COLO829 (cell line): ENCODE data around the gene ESPN.
A peak's percentile ranks its signal among the peaks of the same experiment; 100 is the strongest.
"Not testable (repeated sequence)": the region's sequence is repeated elsewhere in the genome, so short reads cannot be mapped to it uniquely, and the experiment has no call there.

ENCODE experiments used
- DNase-seq: peaks from one replicate; pipeline ENCODE4 v3.0.0; 2012; ENCODE audit warnings: low spot score

Gene ESPN

GRCh38 chr1:6424619-6425593, at the start of gene ESPN:
Gene ESPN (plus strand): TSS chr1:6424776. CDS start chr1:6424956, 180 bp downstream.
- DNase-seq = no peak

- no peak for DNase-seq
These were observed 46.4 kb upstream of the ESPN start for GRCh38 chr1:6378096-6378746.

- DNase-seq = no peak
These were observed 44.5 kb upstream of the ESPN start for GRCh38 chr1:6380037-6380436.

GRCh38 chr1:6384135-6384534, 40.4 kb upstream of the ESPN start:
- no peak for DNase-seq

GRCh38 chr1:6384962-6385361, 39.6 kb upstream of the ESPN start:
- peak; percentile 30 for DNase-seq

- peak; percentile 95 for DNase-seq
These were observed 38.9 kb upstream of the ESPN start for GRCh38 chr1:6385488-6386191.

GRCh38 chr1:6386371-6386949, 38.1 kb upstream of the ESPN start:
- DNase-seq = peak; percentile 48

- DNase-seq = no peak
These were observed 34.6 kb upstream of the ESPN start for GRCh38 chr1:6389971-6390370.

- DNase-seq = no peak
These were observed 32.4 kb upstream of the ESPN start for GRCh38 chr1:6391951-6392808.

GRCh38 chr1:6392809-6393399, 31.7 kb upstream of the ESPN start:
- DNase-seq = no peak

- DNase-seq = peak; percentile 68
These were observed 31.0 kb upstream of the ESPN start, which contains the start of gene ACOT7 for GRCh38 chr1:6393400-6394187. Gene ACOT7 (minus strand): TSS chr1:6393767. CDS start chr1:6393399, 368 bp downstream.

- DNase-seq = not testable (repeated sequence)
These were observed 29.4 kb upstream of the ESPN start for GRCh38 chr1:6395130-6395529.

GRCh38 chr1:6395781-6396244, 28.8 kb upstream of the ESPN start:
- not testable (repeated sequence) for DNase-seq

- no peak for DNase-seq
These were observed 27.6 kb upstream of the ESPN start for GRCh38 chr1:6396998-6397397.

- no peak for DNase-seq
These were observed 26.6 kb upstream of the ESPN start for GRCh38 chr1:6397844-6398441.

- no peak for DNase-seq
These were observed 25.3 kb upstream of the ESPN start for GRCh38 chr1:6399294-6399693.

- no peak for DNase-seq
These were observed 22.9 kb upstream of the ESPN start for GRCh38 chr1:6401673-6402072.

GRCh38 chr1:6408023-6408422, 16.6 kb upstream of the ESPN start:
- DNase-seq = no peak

- DNase-seq = no peak
These were observed 15.5 kb upstream of the ESPN start for GRCh38 chr1:6409053-6409452.
